Endodermal cell (in vitro differentiated cells): ENCODE data around the gene GALM. TPM values are rescaled to one million over a fixed set of nuclear protein-coding genes. Genes with fewer than 3 reads are reported as not detected.
"Not testable (repeated sequence)": the region's sequence is repeated elsewhere in the genome, so short reads cannot be mapped to it uniquely, and the experiment has no call there.

Experiments
- DNase-seq: peaks from one replicate; pipeline ENCODE4 v3.0.0-alpha.2; 2017
- H3K27ac ChIP-seq: 2 replicates; pipeline ENCODE4 v1.5.1; 2013; ENCODE audit warnings: mild to moderate bottlenecking, low read depth, low read length, moderate library complexity
- H3K27me3 ChIP-seq: 2 replicates; pipeline ENCODE4 v1.6.1; 2013; ENCODE audit warnings: mild to moderate bottlenecking, low read length, moderate library complexity; ENCODE audit not compliant: insufficient read depth, control insufficient read depth, poor library complexity, severe bottlenecking
- H3K36me3 ChIP-seq: 2 replicates; pipeline ENCODE4 v1.7.0; 2013; ENCODE audit warnings: mild to moderate bottlenecking, low read length, moderate library complexity; ENCODE audit not compliant: control insufficient read depth, insufficient read depth
- H3K4me1 ChIP-seq: one replicate; pipeline ENCODE4 v1.7.0; 2013; ENCODE audit warnings: low read length; ENCODE audit not compliant: control insufficient read depth, insufficient read depth
- H3K4me3 ChIP-seq: 2 replicates; pipeline ENCODE4 v1.5.1; 2013; ENCODE audit warnings: mild to moderate bottlenecking, low read length, moderate library complexity
- H3K9ac ChIP-seq: 2 replicates; pipeline ENCODE4 v1.6.1; 2013; ENCODE audit warnings: mild to moderate bottlenecking, low read length, moderate library complexity; ENCODE audit not compliant: poor library complexity, severe bottlenecking; ENCODE audit errors: extremely low read depth
- H3K9me3 ChIP-seq: 2 replicates; pipeline ENCODE4 v1.6.1; 2013; ENCODE audit warnings: mild to moderate bottlenecking, low read length, moderate library complexity; ENCODE audit not compliant: control insufficient read depth
- H3K27ac Mint-ChIP-seq: 2 replicates; pipeline ENCODE4 v1.8.0; 2020; ENCODE audit warnings: mixed read lengths
- H3K27me3 Mint-ChIP-seq: 2 replicates; pipeline ENCODE4 v1.8.0; 2021; ENCODE audit warnings: mild to moderate bottlenecking, mixed read lengths; ENCODE audit not compliant: insufficient read depth
- H3K36me3 Mint-ChIP-seq: 2 replicates; pipeline ENCODE4 v1.8.0; 2020; ENCODE audit warnings: low read depth, mixed read lengths
- H3K4me1 Mint-ChIP-seq: 2 replicates; pipeline ENCODE4 v1.8.0; 2020; ENCODE audit warnings: mixed read lengths
- H3K4me3 Mint-ChIP-seq: 2 replicates; pipeline ENCODE4 v1.8.0; 2020; ENCODE audit warnings: mild to moderate bottlenecking, moderate library complexity, mixed read lengths
- H3K9me3 Mint-ChIP-seq: 2 replicates; pipeline ENCODE4 v1.8.0; 2020; ENCODE audit warnings: mild to moderate bottlenecking, mixed read lengths
- WGBS, 2 experiments: methylation state at CpG; one replicate each; pipeline versions ENCODE4 v1.1.5 to v1.1.7; 2013; ENCODE audit warnings: missing lambda C conversion rate in 2 of 2, mixed read lengths in 1 of 2; ENCODE audit not compliant: insufficient coverage in 1 of 2, insufficient read length in 1 of 2; 5-methylcytosine and 5-hydroxymethylcytosine counted together
- total RNA-seq, 2 donors: library from RNA; stranded (reverse); fragmentation: NEBNext Ultra II Directional in 1 of 2; extraction: Animal tissue kit (Norgen Biotek cat#: 25700) in 1 of 2; gene quantifications; 2 replicates in 1 of 2; 3 replicates in 1 of 2; pipeline ENCODE4 v1.2.1, GENCODE V29; 2021
- TF ChIP-seq, protein P1 (sequence below): fragments of 200-600 bp; sonication (generic); conservative IDR thresholded peaks from 2 replicates; pipeline ENCODE4 v1.5.0; 2021; ENCODE audit warnings: antibody characterized with exemption, mild to moderate bottlenecking

GALM gene
- total RNA-seq, 2 donors from 2014 or later = 14.2 to 16.2 TPM

- Histone ChIP-seq H3K36me3 (no peaks in the 10 kb centered on the region), H3K4me1 (no peaks in the 10 kb centered on the region), H3K9ac (no peak overlapping the region), H3K27me3 (no peaks in the 10 kb centered on the region), H3K4me3 (no peak overlapping the region), H3K27ac (no peak overlapping the region), H3K9me3 (peaks cover 5% of the 10 kb centered on the region)
- TF ChIP-seq, protein P1, sequence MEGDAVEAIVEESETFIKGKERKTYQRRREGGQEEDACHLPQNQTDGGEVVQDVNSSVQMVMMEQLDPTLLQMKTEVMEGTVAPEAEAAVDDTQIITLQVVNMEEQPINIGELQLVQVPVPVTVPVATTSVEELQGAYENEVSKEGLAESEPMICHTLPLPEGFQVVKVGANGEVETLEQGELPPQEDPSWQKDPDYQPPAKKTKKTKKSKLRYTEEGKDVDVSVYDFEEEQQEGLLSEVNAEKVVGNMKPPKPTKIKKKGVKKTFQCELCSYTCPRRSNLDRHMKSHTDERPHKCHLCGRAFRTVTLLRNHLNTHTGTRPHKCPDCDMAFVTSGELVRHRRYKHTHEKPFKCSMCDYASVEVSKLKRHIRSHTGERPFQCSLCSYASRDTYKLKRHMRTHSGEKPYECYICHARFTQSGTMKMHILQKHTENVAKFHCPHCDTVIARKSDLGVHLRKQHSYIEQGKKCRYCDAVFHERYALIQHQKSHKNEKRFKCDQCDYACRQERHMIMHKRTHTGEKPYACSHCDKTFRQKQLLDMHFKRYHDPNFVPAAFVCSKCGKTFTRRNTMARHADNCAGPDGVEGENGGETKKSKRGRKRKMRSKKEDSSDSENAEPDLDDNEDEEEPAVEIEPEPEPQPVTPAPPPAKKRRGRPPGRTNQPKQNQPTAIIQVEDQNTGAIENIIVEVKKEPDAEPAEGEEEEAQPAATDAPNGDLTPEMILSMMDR = no peak
- no peaks in the 10 kb centered on the region for H3K4me1 Mint-ChIP-seq
- H3K36me3 Mint-ChIP-seq = no peaks in the 10 kb centered on the region
- DNase-seq = no peak
- H3K27me3 Mint-ChIP-seq = no peaks in the 10 kb centered on the region
- WGBS, 2 experiments = 96 to 97% methylated on average over 3 of the region's 3 CpGs
- peaks cover 9% of the 10 kb centered on the region for H3K9me3 Mint-ChIP-seq
- H3K27ac Mint-ChIP-seq = no peak overlapping the region
- H3K4me3 Mint-ChIP-seq = no peak overlapping the region
These were observed 31.2 kb upstream of the GALM start for GRCh38 chr2:38634684-38635083.

GRCh38 chr2:38635139-38635538, 30.8 kb upstream of the GALM start:
- Histone ChIP-seq H3K27me3 (no peaks in the 10 kb centered on the region), H3K9ac (no peak overlapping the region), H3K27ac (no peak overlapping the region), H3K4me3 (no peak overlapping the region), H3K36me3 (no peaks in the 10 kb centered on the region), H3K4me1 (no peaks in the 10 kb centered on the region), H3K9me3 (peaks cover under 1% of the 10 kb centered on the region)
- WGBS, 2 experiments = 93% methylated on average over 4 of the region's 4 CpGs; no CpG with 5 or more reads in 1 of the 2 experiments
- TF ChIP-seq, protein P1 = no peak
- no peak for DNase-seq
- H3K36me3 Mint-ChIP-seq = no peaks in the 10 kb centered on the region
- H3K9me3 Mint-ChIP-seq = peaks cover 5% of the 10 kb centered on the region
- no peaks in the 10 kb centered on the region for H3K27me3 Mint-ChIP-seq
- H3K4me1 Mint-ChIP-seq = no peaks in the 10 kb centered on the region
- H3K27ac Mint-ChIP-seq = no peak overlapping the region
- H3K4me3 Mint-ChIP-seq = no peak overlapping the region

- Histone ChIP-seq H3K27me3 (no peaks in the 10 kb centered on the region), H3K9me3 (no peaks in the 10 kb centered on the region), H3K36me3 (no peaks in the 10 kb centered on the region), H3K9ac (no peak overlapping the region), H3K27ac (no peak overlapping the region), H3K4me1 (no peaks in the 10 kb centered on the region), H3K4me3 (no peak overlapping the region)
- no peak for DNase-seq
- Mint-ChIP-seq H3K36me3 (no peaks in the 10 kb centered on the region), H3K9me3 (peaks cover 2% of the 10 kb centered on the region), H3K4me3 (no peak overlapping the region), H3K27ac (no peak overlapping the region), H3K4me1 (no peaks in the 10 kb centered on the region), H3K27me3 (no peaks in the 10 kb centered on the region)
- TF ChIP-seq, protein P1 = no peak
- WGBS, 2 experiments = 89 to 92% methylated on average over 2 to 3 of the region's 4 CpGs
These were observed 29.8 kb upstream of the GALM start for GRCh38 chr2:38636069-38636468.

- not testable (repeated sequence) for H3K4me1 Mint-ChIP-seq, H3K27ac ChIP-seq, H3K36me3 ChIP-seq, H3K4me1 ChIP-seq, H3K9ac ChIP-seq, H3K36me3 Mint-ChIP-seq, H3K4me3 Mint-ChIP-seq, H3K4me3 ChIP-seq, DNase-seq, H3K27me3 Mint-ChIP-seq, H3K27me3 ChIP-seq, H3K27ac Mint-ChIP-seq
- H3K9me3 ChIP-seq = peaks cover 11% of the 10 kb centered on the region
- peaks cover 27% of the 10 kb centered on the region for H3K9me3 Mint-ChIP-seq
- 88 to 92% methylated on average over 12 to 14 of the region's 14 CpGs for WGBS, 2 experiments
These were observed 23.4 kb upstream of the GALM start for GRCh38 chr2:38642373-38643017.
